Measurements from ENCODE around the gene AXL. TPM values are rescaled to one million over a fixed set of nuclear protein-coding genes. Genes with fewer than 3 reads are reported as not detected.

The AXL gene
- total and polyA plus RNA-seq, 2 of the 13 experiments (the other 11 are each of a cell fraction or from before 2014, with no cell fraction given) = 0.71 to 5.9 TPM

DNA sequence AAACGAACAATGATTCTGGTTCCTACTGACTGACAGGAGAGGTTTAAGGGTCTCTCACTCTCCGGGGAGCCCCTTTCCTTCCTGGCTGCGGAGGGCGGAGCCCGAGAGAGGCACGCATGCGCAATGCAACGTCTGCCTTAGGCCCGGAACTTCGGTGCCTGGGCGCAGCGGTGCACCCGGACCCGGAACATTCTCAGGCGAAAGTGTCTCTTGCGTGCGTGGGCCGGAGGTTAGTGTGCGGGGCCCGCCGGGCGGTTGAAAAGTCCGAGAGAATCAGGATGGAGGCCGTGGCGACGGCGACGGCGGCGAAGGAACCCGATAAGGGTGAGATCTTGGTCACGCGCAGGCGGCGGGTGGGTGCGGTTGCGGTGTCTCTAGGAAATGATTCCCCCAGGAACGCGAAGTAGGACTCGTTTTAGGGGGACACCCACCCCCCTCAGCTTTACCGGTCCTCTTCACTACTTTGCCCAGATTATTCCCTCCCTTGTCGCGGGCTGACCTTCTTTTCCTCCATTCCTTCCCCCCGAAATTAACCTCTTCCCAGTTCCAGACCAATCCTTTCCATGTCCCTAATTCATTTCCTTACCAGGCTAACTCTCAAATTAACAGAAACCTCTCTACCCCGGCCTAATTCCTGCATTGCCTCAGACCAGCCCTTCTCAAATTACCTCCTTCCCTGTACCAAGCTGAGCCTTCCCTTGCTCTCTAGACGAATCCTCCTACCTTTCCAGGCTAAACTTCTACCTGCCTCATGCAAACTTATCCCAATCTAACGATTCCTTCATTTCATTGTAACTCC, 91.2 kb downstream of the AXL start, which contains the start of gene CCDC97 (continued):
- TF ChIP-seq ZNF34 (CRISPR knock-in tag; IDR thresholded peaks at IDR 0.05; ENCODE audit: borderline replicate concordance) (peak; percentile 36; the same call in 1 of the 2 replicates), PITX1 (CRISPR knock-in tag; IDR thresholded peaks at IDR 0.05) (peak; percentile 73), ATAD3A (CRISPR knock-in tag; IDR thresholded peaks at IDR 0.05) (no peak), DR1 (CRISPR knock-in tag; IDR thresholded peaks at IDR 0.05) (no peak), ARNT (IDR thresholded peaks at IDR 0.05) (no peak), RBM39 (IDR thresholded peaks at IDR 0.05; ENCODE audit: low read depth, low read length, poor library complexity, severe bottlenecking) (peak; percentile 99), FOXM1 (CRISPR knock-in tag; IDR thresholded peaks at IDR 0.05) (peak; percentile 48; the same call in 1 of the 2 replicates), ZNF460 (CRISPR knock-in tag; IDR thresholded peaks at IDR 0.05; ENCODE audit: borderline replicate concordance) (no peak; the same call in 1 of the 2 replicates), ATF7-NPFF (CRISPR knock-in tag; IDR thresholded peaks at IDR 0.05; ENCODE audit: low read depth) (peak; percentile 63; the same call in 1 of the 2 replicates), KDM3A (CRISPR knock-in tag; IDR thresholded peaks at IDR 0.05; ENCODE audit: low read depth) (peak; percentile 75; the same call in 1 of the 2 replicates), RARG (CRISPR knock-in tag; IDR thresholded peaks at IDR 0.05; ENCODE audit: low read depth) (no peak), MTA3 (CRISPR knock-in tag; IDR thresholded peaks at IDR 0.05) (no peak), NR2F1 (CRISPR knock-in tag; IDR thresholded peaks at IDR 0.05) (no peak; a peak in 1 of 4 replicates), PRMT3 (CRISPR knock-in tag; IDR thresholded peaks at IDR 0.05; ENCODE audit: borderline replicate concordance, low read depth) (no peak; the same call in 1 of the 2 replicates), ZNF326 (CRISPR knock-in tag; IDR thresholded peaks at IDR 0.05; ENCODE audit: borderline replicate concordance) (no peak), REXO4 (CRISPR knock-in tag; IDR thresholded peaks at IDR 0.05; ENCODE audit: borderline replicate concordance) (no peak), RELA (CRISPR knock-in tag; IDR thresholded peaks at IDR 0.05) (no peak), TSC22D2 (CRISPR knock-in tag; IDR thresholded peaks at IDR 0.05; ENCODE audit: borderline replicate concordance) (no peak), IRF2 (CRISPR knock-in tag; IDR thresholded peaks at IDR 0.05) (peak; percentile 71), ESRRA (CRISPR knock-in tag; IDR thresholded peaks at IDR 0.05; ENCODE audit: low read depth) (no peak), HMG20B (CRISPR knock-in tag; conservative IDR thresholded peaks at IDR 0.05) (no peak; the same call in none of the 2 replicates)
- TF ChIP-seq, protein P1, sequence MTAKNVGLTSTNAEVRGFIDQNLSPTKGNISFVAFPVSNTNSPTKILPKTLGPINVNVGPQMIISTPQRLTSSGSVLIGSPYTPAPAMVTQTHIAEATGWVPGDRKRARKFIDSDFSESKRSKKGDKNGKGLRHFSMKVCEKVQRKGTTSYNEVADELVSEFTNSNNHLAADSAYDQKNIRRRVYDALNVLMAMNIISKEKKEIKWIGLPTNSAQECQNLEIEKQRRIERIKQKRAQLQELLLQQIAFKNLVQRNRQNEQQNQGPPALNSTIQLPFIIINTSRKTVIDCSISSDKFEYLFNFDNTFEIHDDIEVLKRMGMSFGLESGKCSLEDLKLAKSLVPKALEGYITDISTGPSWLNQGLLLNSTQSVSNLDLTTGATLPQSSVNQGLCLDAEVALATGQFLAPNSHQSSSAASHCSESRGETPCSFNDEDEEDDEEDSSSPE (CRISPR knock-in tag; IDR thresholded peaks at IDR 0.05) = peak; percentile 44; the same call in 1 of the 2 replicates
- TF ChIP-seq, protein P2, sequence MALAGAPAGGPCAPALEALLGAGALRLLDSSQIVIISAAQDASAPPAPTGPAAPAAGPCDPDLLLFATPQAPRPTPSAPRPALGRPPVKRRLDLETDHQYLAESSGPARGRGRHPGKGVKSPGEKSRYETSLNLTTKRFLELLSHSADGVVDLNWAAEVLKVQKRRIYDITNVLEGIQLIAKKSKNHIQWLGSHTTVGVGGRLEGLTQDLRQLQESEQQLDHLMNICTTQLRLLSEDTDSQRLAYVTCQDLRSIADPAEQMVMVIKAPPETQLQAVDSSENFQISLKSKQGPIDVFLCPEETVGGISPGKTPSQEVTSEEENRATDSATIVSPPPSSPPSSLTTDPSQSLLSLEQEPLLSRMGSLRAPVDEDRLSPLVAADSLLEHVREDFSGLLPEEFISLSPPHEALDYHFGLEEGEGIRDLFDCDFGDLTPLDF (CRISPR knock-in tag; IDR thresholded peaks at IDR 0.05) = 0 out of 2 replicates have a peak, but pooled peaks have one; percentile 49
- TF ChIP-seq, protein P3, sequence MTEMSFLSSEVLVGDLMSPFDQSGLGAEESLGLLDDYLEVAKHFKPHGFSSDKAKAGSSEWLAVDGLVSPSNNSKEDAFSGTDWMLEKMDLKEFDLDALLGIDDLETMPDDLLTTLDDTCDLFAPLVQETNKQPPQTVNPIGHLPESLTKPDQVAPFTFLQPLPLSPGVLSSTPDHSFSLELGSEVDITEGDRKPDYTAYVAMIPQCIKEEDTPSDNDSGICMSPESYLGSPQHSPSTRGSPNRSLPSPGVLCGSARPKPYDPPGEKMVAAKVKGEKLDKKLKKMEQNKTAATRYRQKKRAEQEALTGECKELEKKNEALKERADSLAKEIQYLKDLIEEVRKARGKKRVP (CRISPR knock-in tag; IDR thresholded peaks at IDR 0.05) = peak in 1 of 2 experiments; percentile 72; a peak in 1 of 4 replicates
- TF ChIP-seq, protein P4, sequence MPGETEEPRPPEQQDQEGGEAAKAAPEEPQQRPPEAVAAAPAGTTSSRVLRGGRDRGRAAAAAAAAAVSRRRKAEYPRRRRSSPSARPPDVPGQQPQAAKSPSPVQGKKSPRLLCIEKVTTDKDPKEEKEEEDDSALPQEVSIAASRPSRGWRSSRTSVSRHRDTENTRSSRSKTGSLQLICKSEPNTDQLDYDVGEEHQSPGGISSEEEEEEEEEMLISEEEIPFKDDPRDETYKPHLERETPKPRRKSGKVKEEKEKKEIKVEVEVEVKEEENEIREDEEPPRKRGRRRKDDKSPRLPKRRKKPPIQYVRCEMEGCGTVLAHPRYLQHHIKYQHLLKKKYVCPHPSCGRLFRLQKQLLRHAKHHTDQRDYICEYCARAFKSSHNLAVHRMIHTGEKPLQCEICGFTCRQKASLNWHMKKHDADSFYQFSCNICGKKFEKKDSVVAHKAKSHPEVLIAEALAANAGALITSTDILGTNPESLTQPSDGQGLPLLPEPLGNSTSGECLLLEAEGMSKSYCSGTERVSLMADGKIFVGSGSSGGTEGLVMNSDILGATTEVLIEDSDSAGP (CRISPR knock-in tag; IDR thresholded peaks at IDR 0.05; ENCODE audit: borderline replicate concordance) = peak; percentile 92

All from HepG2 (cell line).